RWPE1 (cell line): ENCODE results near the gene DNAJC11.
A peak's percentile ranks its signal among the peaks of the same experiment; 100 is the strongest.
"Not testable (repeated sequence)": the region's sequence is repeated elsewhere in the genome, so short reads cannot be mapped to it uniquely, and the experiment has no call there.

Source experiments
- CTCF ChIA-PET: fragments of 350-600 bp; sonication (Branson Sonifier 250); formaldehyde crosslinking; extraction: SDS; loops from one replicate; lab custom pipeline; 2021; lab: Yijun Ruan, JAX
- POLR2A ChIA-PET: fragments of 400-600 bp; formaldehyde crosslinking; extraction: SDS; loops from one replicate; lab custom pipeline; 2020; ENCODE audit warnings: antibody characterized with exemption; ENCODE audit not compliant: low non-redundant PET; lab: Yijun Ruan, JAX
- DNase-seq: peaks from one replicate; pipeline ENCODE4 v3.0.0; 2012; ENCODE audit warnings: low spot score
- H3K27ac ChIP-seq: fragments of 450-650 bp; 2 replicates; pipeline ENCODE4 v1.5.1; 2017
- TF ChIP-seq, protein P1 (sequence below): fragments of 450-650 bp; conservative IDR thresholded peaks from 2 replicates; pipeline ENCODE4 v1.5.1; 2017; ENCODE audit warnings: low read depth, mild to moderate bottlenecking

DNAJC11 gene

DNA sequence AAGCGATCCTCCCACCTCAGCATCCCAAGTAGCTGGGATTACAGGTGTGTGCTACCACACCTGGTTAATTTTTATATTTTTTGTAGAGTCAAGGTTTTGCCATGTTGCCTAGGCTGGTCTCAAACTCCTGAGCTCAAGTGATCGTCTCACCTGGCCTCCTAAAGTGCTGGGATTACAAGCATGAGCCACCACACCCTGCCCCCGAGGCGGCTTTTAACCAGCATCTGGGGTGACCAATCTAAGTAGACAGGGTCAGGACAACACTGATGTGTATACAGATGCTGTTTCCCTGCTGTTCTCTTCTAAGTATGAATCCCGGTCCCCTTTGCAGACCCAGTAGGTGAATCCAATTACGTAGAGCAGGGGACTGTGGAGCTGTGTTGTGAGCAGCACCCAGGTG is 53.1 kb downstream of the DNAJC11 start:
- TF ChIP-seq, protein P1, sequence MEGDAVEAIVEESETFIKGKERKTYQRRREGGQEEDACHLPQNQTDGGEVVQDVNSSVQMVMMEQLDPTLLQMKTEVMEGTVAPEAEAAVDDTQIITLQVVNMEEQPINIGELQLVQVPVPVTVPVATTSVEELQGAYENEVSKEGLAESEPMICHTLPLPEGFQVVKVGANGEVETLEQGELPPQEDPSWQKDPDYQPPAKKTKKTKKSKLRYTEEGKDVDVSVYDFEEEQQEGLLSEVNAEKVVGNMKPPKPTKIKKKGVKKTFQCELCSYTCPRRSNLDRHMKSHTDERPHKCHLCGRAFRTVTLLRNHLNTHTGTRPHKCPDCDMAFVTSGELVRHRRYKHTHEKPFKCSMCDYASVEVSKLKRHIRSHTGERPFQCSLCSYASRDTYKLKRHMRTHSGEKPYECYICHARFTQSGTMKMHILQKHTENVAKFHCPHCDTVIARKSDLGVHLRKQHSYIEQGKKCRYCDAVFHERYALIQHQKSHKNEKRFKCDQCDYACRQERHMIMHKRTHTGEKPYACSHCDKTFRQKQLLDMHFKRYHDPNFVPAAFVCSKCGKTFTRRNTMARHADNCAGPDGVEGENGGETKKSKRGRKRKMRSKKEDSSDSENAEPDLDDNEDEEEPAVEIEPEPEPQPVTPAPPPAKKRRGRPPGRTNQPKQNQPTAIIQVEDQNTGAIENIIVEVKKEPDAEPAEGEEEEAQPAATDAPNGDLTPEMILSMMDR: no peak
- peak overlapping the region; percentile 26; the same call in 1 of the 2 replicates for H3K27ac ChIP-seq
- ChIA-PET POLR2A (no interaction called here), CTCF (no interaction called here)
- no peak for DNase-seq

DNA sequence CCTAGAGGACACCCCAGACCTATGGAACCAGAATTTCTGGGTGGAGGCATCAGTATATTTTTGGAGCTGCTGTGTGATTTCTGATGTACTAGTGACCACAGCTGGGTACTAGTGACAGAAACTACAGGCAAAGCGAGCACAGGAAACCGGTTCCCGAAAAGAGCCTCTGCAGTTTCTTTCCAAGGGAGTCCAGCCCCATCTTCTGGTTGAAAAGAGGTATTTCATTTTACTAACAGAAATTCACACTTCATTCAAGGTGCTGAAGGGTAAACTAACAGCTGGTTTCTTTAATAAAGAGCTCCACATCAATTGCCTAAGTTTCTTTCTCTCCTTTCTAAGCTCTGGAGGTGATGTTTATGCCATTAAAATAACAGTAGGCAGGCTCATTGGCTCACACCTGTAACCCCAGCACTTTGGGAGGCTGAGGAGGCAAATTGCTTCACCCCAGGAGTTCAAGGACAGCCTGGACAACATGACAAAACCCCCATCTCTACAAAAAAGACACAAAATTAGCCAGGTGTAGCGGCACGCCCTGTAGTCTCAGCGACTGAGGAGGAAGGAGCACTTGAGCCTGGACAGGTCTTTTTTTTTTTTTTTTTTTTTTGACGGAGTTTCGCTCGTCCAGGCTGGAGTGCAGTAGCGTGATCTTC is 55.0 kb downstream of the DNAJC11 start:
- ChIA-PET POLR2A (no interaction called here), CTCF (interaction anchor here (0.6 to 1.3 kb wide), 9 partner anchors 12 to 109 kb away, joined by 3 to 6 read pairs (median 4); partner anchors contain the start of genes NOL9 and TAS1R1)
- H3K27ac ChIP-seq: no peak overlapping the region
- TF ChIP-seq, protein P1: peak; percentile 51
- DNase-seq: peak; percentile 41

DNA sequence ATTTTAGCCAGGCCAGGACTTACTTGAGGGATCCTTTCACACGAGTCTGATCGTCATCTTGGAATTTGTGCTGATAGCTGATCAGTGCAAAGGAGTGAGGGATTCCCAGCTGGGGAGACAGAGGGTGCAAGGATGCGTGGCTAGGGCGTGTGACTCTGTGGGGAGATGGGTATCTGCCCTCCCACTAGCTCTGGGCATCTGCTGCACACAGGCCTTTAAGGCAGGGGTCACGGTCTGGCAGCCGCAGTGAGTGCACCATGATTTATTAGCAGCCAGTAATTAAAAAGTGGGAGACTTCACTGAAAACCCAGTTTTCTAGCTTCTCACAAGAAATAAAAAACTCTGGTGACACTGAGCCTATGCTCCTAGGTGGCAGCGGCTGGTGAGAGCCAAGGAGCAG is 56.6 kb downstream of the DNAJC11 start:
- no peak overlapping the region for H3K27ac ChIP-seq
- CTCF ChIA-PET: interaction anchor here (0.6 kb wide), 1 partner anchor 21 kb away, joined by 4 read pairs; the partner anchor contains the start of gene THAP3
- TF ChIP-seq, protein P1: no peak
- POLR2A ChIA-PET: no interaction called here
- no peak for DNase-seq

DNA sequence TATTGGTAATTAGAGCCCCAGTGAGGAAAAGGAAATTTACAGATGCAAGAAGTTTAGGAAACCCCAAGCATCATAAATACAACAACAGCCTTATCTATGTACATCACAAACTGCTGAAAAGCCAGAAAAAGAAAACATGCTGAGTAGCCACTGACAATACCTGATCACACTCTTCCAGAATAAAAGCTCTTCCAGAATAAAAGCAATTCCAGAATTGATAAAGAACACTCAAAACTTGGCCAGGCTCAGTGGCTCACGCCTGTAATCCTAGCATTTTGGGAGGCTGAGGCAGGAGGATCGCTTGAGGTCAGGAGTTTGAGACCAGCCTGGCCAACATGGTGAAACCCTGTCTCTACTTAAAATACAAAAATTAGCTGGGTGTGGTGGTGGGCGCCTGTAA is 60.7 kb downstream of the DNAJC11 start:
- CTCF ChIA-PET: interaction anchor here (0.6 to 0.7 kb wide), 2 partner anchors 86 to 1006 kb away, joined by 3 read pairs; partner anchors contain the start of gene NOL9
- DNase-seq, POLR2A ChIA-PET, H3K27ac ChIP-seq: not testable (repeated sequence)

DNA sequence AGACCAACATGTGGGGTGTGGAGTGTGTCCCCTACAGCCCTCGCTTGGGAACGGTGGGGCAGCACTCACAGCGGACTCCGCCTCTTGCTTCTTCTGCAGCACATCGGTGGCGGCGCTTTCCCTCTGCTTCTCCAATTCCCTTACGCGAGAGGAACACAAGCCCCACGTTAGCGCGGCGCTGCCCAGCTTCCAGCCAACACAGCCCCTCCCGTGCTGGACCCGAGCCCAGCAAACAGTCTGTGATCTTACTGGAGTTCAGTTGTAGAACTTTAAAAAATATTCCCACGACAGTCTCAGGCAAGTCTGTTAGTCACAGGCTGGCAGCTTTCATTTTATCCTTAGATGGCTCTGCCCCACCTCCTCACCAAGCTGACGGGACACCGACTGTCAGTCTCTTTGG is 63.4 kb downstream of the DNAJC11 start:
- TF ChIP-seq, protein P1: no peak
- POLR2A ChIA-PET: no interaction called here
- CTCF ChIA-PET: interaction anchor here (0.6 kb wide), 1 partner anchor 113 kb away, joined by 3 read pairs; no protein-coding TSS in a partner anchor
- DNase-seq: no peak
- H3K27ac ChIP-seq: peak overlapping the region; percentile 53

DNA sequence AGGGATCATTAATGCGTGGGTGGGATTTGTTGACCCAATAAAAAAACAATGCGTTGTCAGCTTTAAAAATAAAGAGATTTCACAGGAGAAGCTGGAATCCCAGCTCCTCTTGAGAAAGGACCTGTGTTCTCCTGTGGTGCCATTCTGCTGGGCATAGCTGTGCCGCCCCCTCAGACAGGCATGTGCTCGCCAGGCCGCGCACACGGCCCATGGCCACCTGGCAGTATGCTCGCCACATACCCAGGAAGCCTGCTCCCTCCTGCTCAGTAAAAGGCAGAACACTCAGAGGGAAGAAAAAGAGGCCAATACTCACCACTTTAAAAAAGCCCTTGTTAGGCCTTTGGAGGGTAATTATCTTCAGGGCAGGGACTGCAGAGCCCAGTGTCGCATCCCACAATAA is 63.8 kb downstream of the DNAJC11 start:
- CTCF ChIA-PET: interaction anchor here (0.6 to 0.7 kb wide), 3 partner anchors 40 to 612 kb away, joined by 3 to 4 read pairs (median 3); no protein-coding TSS in a partner anchor
- POLR2A ChIA-PET: no interaction called here
- H3K27ac ChIP-seq: peak overlapping the region; percentile 53
- no peak for DNase-seq
- TF ChIP-seq, protein P1: no peak

DNA sequence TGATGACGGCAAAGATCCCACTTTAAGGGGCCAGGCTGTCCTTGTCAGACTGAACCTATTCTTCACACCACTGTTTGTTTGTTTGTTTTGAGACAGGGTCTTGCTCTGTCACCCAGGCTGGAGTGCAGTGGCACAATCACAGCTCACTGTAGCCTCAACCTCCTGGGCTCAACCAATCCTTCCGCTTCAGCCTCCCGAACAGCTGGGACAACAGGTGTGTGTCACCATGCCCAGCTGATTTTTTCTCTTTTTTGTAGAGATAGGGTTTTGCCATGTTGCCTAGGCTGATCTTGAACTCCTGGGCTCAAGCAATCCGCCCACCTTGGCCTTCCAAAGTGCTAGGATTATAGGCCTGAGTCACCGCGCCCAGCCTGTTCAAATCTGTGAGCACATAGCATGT is 64.8 kb downstream of the DNAJC11 start:
- DNase-seq, CTCF ChIA-PET: not testable (repeated sequence)
- H3K27ac ChIP-seq: peak overlapping the region; percentile 53
- POLR2A ChIA-PET: interaction anchor here (0.5 kb wide), 1 partner anchor 25 kb away, joined by 6 read pairs; no protein-coding TSS in a partner anchor
